Measurements from ENCODE around the gene DOK4.

DNA sequence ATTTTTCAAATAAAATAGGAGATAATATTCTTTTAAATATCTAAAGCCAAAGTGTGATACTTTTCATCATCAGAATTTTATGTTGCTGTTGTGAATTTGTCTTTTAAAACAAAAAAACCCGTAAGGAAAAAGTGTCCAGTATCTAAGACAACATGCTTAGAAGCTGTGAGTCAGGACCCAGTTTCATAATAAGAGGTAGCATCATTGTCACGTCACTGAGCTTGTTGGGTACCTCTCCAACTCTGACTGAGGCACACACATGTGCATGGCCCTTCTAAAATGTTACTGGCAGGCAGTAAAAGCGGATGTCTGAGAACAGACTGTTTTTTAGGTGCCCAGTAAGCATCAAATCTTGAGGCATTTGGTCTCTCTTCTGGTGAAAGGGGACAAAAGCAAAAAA lies 41.6 kb downstream of the DOK4 start:
- TF ChIP-seq, protein P1, sequence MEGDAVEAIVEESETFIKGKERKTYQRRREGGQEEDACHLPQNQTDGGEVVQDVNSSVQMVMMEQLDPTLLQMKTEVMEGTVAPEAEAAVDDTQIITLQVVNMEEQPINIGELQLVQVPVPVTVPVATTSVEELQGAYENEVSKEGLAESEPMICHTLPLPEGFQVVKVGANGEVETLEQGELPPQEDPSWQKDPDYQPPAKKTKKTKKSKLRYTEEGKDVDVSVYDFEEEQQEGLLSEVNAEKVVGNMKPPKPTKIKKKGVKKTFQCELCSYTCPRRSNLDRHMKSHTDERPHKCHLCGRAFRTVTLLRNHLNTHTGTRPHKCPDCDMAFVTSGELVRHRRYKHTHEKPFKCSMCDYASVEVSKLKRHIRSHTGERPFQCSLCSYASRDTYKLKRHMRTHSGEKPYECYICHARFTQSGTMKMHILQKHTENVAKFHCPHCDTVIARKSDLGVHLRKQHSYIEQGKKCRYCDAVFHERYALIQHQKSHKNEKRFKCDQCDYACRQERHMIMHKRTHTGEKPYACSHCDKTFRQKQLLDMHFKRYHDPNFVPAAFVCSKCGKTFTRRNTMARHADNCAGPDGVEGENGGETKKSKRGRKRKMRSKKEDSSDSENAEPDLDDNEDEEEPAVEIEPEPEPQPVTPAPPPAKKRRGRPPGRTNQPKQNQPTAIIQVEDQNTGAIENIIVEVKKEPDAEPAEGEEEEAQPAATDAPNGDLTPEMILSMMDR (IDR thresholded peaks at IDR 0.05; ENCODE audit: low read depth, low read length, missing input control): no peak
- TF ChIP-seq RAD21 (IDR thresholded peaks at IDR 0.05) (no peak), YY1 (IDR thresholded peaks at IDR 0.05) (no peak), TAF1 (conservative IDR thresholded peaks at IDR 0.05) (no peak), NR2F2 (IDR thresholded peaks at IDR 0.05) (no peak), JUND (IDR thresholded peaks at IDR 0.05) (no peak), GABPA (IDR thresholded peaks at IDR 0.05 in 1 of 2, conservative IDR thresholded peaks at IDR 0.05 in 1 of 2) (no peak)
